Activated CD8-positive, alpha-beta memory T cell treated with anti-CD3 and anti-CD28 coated beads, Interleukin-2, amount 50 U/mL, for 1 hour (primary cell): ENCODE measurements around the gene PNKD.

Source experiments
- DNase-seq: peaks from one replicate; pipeline ENCODE4 v3.0.0-alpha.2; 2020; ENCODE audit errors: extremely low read depth

Gene PNKD

GRCh38 chr2:218370410-218371063 is 100.2 kb downstream of the PNKD start:
- DNase-seq = no peak

DNA sequence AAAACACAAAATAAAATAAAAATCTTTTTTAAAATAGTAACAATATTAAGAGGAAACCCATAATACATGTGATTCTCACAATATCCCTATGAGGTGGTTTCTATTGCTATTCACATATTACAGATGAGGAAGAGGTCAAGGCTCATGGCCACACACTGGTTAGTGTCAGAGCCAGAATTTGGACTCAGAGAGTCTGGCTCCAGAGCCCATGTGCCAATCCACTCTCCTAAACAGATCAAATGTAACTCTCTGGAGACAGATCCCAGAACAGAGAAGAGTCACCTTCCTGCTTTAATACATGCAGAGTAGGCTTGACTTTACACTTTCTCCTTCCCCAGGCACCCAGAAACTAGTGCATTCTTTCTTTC is 101.6 kb downstream of the PNKD start:
- DNase-seq = no peak

DNA sequence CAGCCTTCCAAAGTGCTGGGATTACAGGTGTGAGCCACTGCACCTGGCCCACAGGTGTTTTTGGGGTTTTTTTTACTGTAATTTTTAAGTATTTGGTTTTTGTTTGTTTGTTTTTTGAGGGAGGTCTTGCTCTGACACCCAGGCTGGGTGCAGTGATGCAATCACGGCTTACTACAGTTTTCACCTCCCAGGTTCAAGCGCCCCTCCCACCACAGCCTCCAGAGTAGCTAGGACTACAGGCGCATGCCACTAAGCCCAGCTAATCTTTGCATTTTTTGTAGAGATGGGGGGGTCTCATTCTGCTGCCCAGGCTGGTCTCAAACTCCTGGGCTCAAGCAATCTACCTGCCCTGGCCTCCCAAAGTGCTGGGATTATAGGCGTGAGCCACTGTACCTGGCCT is 104.5 kb downstream of the PNKD start:
- no peak for DNase-seq

- DNase-seq = no peak
Observed at GRCh38 chr2:218375212-218375611, 104.9 kb downstream of the PNKD start.

GRCh38 chr2:218378053-218378452 is 107.7 kb downstream of the PNKD start:
- DNase-seq = no peak

- DNase-seq = no peak
Observed at GRCh38 chr2:218381916-218382366, 111.6 kb downstream of the PNKD start, which contains the start of gene SLC11A1. SLC11A1 (plus strand) TSS chr2:218382273; CDS start chr2:218382369, 96 bp downstream.

DNA sequence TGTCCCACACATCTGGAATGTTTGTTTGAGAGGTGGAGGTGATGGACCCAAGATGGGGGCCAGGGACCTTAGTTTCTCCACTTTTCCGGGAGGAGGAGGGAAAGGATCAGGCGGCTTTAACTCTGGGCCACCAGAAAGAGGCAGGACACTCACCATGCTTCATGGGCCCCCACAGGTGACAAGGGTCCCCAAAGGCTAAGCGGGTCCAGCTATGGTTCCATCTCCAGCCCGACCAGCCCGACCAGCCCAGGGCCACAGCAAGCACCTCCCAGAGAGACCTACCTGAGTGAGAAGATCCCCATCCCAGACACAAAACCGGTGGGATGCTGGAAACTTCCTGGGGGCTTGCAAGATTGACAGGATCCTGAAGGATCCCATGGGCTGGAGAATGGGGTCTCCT is 112.5 kb downstream of the PNKD start:
- DNase-seq = no peak

DNA sequence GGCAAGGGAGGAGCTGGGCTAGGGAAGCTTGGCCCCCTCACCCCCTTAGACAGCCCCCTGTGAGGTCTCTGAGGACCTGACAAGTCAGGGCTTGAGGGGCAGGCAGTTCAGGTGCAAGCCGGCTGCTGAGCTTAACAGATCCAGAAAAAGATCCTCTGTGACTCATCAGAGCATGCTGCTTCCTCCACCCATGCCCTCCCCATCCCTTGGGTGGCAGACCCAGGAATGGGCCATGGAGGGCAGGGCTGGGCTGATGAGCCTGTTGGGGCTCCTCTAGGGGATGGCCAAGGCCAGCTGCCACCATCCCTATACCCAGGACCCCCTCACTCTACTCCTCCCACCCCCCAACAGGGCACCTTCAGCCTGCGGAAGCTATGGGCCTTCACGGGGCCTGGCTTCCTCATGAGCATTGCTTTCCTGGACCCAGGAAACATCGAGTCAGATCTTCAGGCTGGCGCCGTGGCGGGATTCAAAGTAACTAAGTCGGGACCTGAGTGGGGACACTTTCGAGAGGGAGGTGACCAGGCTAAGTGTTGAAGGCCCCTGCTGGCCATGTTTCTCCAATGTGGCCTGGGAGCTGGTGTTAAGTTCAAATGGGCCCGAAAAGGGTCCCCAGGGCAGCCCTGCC is 113.7 kb downstream of the PNKD start:
- no peak for DNase-seq

DNA sequence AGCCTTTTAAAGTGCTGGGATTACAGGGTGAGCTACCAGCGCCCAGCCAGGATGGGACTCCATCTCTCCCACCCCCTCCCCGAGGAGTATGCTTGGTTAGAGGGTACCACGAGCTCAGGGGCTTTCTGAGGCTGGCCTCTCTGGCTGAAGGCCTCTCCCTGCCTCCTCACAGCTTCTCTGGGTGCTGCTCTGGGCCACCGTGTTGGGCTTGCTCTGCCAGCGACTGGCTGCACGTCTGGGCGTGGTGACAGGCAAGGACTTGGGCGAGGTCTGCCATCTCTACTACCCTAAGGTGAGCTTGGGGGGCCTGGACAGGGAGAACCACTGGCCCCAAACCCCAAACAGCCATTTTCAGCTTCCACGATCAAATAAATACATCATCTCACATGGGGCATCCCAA is 114.7 kb downstream of the PNKD start:
- DNase-seq = no peak

DNA sequence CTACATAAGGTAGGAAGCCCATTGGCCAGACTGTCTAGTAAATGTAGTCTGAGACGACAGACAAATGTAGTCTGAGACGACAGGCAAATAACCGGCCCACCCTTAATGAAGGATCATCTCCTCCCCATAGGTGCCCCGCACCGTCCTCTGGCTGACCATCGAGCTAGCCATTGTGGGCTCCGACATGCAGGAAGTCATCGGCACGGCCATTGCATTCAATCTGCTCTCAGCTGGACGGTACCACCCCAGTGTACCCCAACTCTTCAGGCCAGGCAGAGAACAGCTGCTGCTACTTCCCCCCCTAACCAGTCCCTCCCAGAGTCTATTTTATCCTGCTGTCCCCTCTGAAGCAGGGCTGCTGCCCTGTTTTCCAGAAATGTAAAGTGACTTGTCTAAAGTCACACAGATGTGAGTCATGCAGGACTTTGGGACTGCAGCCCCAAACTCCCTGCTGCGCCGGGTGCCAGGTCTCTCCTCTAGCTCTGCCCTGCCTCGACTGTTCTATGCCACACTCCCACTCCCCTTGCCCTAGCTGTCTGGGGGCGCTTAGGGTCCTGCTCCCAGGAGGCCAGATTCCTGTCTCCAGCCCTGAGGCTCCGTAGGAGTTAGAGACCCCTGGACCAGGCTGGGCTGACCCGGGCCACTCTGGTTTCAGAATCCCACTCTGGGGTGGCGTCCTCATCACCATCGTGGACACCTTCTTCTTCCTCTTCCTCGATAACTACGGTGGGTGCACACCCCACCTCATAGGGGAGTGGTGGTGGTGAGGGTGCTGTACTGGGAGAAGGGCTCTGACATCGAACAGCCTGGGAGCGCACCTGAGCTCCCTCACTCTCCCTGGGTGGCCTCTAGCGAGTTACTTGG is 116.4 kb downstream of the PNKD start:
- no peak for DNase-seq

- DNase-seq = no peak
Observed at GRCh38 chr2:218387369-218388194, 117.3 kb downstream of the PNKD start.

- no peak for DNase-seq
Observed at GRCh38 chr2:218389333-218390150, 119.2 kb downstream of the PNKD start.

DNA sequence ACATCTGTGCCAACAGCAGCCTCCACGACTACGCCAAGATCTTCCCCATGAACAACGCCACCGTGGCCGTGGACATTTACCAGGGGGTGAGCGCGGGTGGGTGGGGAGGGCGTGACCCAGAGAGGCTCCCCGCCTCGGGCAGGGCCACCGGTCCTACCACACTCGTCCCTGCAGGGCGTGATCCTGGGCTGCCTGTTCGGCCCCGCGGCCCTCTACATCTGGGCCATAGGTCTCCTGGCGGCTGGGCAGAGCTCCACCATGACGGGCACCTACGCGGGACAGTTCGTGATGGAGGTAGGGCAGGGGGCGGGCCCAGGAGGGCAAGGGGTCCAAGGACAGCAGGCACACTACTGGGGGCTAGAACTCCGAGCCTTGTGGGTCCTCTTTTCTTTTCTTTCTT is 120.9 kb downstream of the PNKD start:
- no peak for DNase-seq

GRCh38 chr2:218392459-218392858 is 122.1 kb downstream of the PNKD start:
- no peak for DNase-seq

DNA sequence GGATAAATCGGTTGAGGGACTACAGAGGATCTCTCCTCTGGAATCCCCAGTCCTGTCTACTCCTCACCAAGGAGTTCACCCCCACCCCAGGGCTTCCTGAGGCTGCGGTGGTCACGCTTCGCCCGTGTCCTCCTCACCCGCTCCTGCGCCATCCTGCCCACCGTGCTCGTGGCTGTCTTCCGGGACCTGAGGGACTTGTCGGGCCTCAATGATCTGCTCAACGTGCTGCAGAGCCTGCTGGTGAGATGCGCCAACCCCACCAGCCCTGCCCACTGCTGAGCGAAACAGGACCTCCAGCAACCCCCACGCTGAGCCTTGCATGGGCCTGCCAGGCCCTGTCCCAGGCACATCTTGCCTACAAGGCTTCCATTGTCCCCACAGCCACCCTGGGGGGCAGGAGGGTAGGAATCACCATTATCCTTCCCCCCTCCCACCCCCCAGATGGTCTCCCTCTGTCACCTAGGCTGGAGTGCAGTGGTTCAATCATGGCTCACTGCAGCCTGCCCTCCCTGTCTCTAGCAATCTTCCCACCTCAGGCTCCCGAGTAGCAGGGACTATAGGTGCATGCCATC is 122.7 kb downstream of the PNKD start:
- no peak for DNase-seq

GRCh38 chr2:218393750-218394290 is 123.5 kb downstream of the PNKD start:
- no peak for DNase-seq

GRCh38 chr2:218394298-218395089 is 124.2 kb downstream of the PNKD start:
- DNase-seq = no peak

GRCh38 chr2:218395090-218395444 is 124.7 kb downstream of the PNKD start:
- no peak for DNase-seq

- DNase-seq = no peak
Observed at GRCh38 chr2:218395456-218395825, 125.1 kb downstream of the PNKD start.
